Adrenal gland (tissue), 12 donors: Measurements from ENCODE around the gene CTBP1. TPM values are rescaled to one million over a fixed set of nuclear protein-coding genes. Genes with fewer than 3 reads are reported as not detected.
A peak's percentile ranks its signal among the peaks of the same experiment; 100 is the strongest.

Experiments used
- DNase-seq, 7 donors: peaks; one replicate each; pipeline ENCODE4 v3.0.0-alpha.2; 2019 to 2020
- H3K27ac ChIP-seq, 5 donors: fragments of 200-600 bp; sonication (generic) in 4 of 5; 1 replicate in 3 of 5; 2 replicates in 2 of 5; pipeline versions ENCODE4 v1.5.1 to v1.8.0; 2016 to 2020; ENCODE audit warnings: mild to moderate bottlenecking in 1 of 5
- H3K27me3 ChIP-seq: fragments of 200-600 bp; 2 replicates; pipeline ENCODE4 v1.8.0; 2021
- H3K36me3 ChIP-seq, 2 donors: fragments of 200-600 bp; replicated peaks in 1 of 2; 1 replicate in 1 of 2; 2 replicates in 1 of 2; pipeline versions ENCODE4 v1.5.1 to v1.8.0; 2018 to 2022
- H3K4me1 ChIP-seq, 2 donors: fragments of 200-600 bp; replicated peaks in 1 of 2; 1 replicate in 1 of 2; 2 replicates in 1 of 2; pipeline versions ENCODE4 v1.5.1 to v1.8.0; 2018 to 2021
- H3K4me3 ChIP-seq, 4 donors: fragments of 200-600 bp; sonication (generic) in 3 of 4; one replicate each; pipeline ENCODE4 v1.5.1; 2016 to 2018
- H3K9me3 ChIP-seq, 3 donors: fragments of 200-600 bp; sonication (generic) in 1 of 3; replicated peaks in 1 of 3; 1 replicate in 2 of 3; 2 replicates in 1 of 3; pipeline versions ENCODE4 v1.5.1 to v1.8.0; 2016 to 2021
- CTCF ChIP-seq, 6 experiments: fragments of 450-650 bp in 4 of 6; fragments of 200-600 bp in 2 of 6; sonication (generic) in 1 of 6; IDR thresholded peaks; 1 replicate in 5 of 6; 2 replicates in 1 of 6; pipeline versions ENCODE4 v1.5.1 to v1.8.0; 2016 to 2021; ENCODE audit warnings: antibody characterized with exemption in 6 of 6, mild to moderate bottlenecking in 2 of 6, moderate library complexity in 1 of 6
- POLR2A ChIP-seq, 2 donors: fragments of 450-650 bp; IDR thresholded peaks; one replicate each; pipeline ENCODE4 v1.6.1; 2017; ENCODE audit warnings: antibody characterized with exemption in 2 of 2, mild to moderate bottlenecking in 2 of 2, moderate library complexity in 1 of 2
- WGBS, 4 donors: extraction: QIAGEN DNeasy Blood & Tissue Kit in 2 of 4; methylation state at CpG; one replicate each; pipeline versions ENCODE4 v1.1.5 to v1.1.7; 2013 to 2017; 5-methylcytosine and 5-hydroxymethylcytosine counted together
- intact Hi-C, 2 donors: fragments of 100-400 bp; cut with DNase I; formaldehyde crosslinking; loops; one replicate each; pipeline versions ENCODE4 v1.14.1 to v1.15.0; 2022 to 2023
- polyA plus RNA-seq, 3 donors: library from polyadenylated mRNA; stranded (reverse); fragments of 200-250 nt in 2 of 3; fragments of 350-450 nt in 1 of 3; fragmentation: Illumina TruSeq in 1 of 3; extraction: RNeasy Lipid Tissue Mini Kit (QIAGEN cat#74804) in 1 of 3; gene quantifications; one replicate each; pipeline ENCODE4 v1.2.3, GENCODE V29; 2013 to 2014
- total RNA-seq, 9 donors: library from RNA; depleted of rRNA in 4 of 9; stranded (reverse); fragments of >200 nt in 4 of 9; fragments of 120-200 nt in 1 of 9; fragmentation: NEBNext Ultra II Directional in 1 of 9; extraction: Animal tissue kit (Norgen Biotek cat#: 25700) in 1 of 9; gene quantifications; one replicate each; pipeline versions ENCODE4 v1.1.0 to v1.2.4, GENCODE V29; 2013 to 2023
- donor health status: healthy with polysubstance abuse.
- donor health status: Bipolar disorder and iron deficiency.
- donor health status: DM: yes; HTN: yes; CAD: no.
- donor health status: DM: no; HTN: no; CAD: no.
- donor health status: DM: no; HTN: no; CAD: no.
- donor health status: DM: yes; HTN: yes; CAD: no.

Gene CTBP1
- total and polyA plus RNA-seq, 12 donors = 45.7 to 293 (median 159) TPM

DNA sequence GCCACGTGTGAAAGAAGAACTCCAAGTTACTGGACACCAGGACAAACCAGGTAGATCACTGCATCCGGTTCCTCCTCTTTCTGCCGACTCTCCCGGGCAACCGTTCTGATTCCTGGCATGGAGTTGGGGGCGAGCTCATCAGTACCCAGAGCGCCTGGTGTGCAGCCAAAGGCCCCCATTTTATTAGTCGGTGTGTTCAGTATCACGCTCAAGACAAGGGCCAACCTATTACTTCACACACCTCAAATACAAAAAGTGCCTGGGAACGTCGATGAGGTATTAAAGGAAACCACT is 2.8 kb upstream of the CTBP1 start:
- TF ChIP-seq CTCF (IDR thresholded peaks at IDR 0.05) (no peak), POLR2A (IDR thresholded peaks at IDR 0.05) (no peak)
- Histone ChIP-seq H3K27me3 (no peaks in the 10 kb centered on the region), H3K36me3 (no peaks in the 10 kb centered on the region), H3K27ac (no peak overlapping the region), H3K9me3 (no peaks in the 10 kb centered on the region), H3K4me3 (no peak overlapping the region), H3K4me1 (peaks cover 15 to 17% of the 10 kb centered on the region in 2 donors)
- DNase-seq = no peak
- intact Hi-C loops = no loop called here
- 92 to 98% (median 97%) methylated on average over 11 of the region's 11 CpGs for WGBS, 4 donors

DNA sequence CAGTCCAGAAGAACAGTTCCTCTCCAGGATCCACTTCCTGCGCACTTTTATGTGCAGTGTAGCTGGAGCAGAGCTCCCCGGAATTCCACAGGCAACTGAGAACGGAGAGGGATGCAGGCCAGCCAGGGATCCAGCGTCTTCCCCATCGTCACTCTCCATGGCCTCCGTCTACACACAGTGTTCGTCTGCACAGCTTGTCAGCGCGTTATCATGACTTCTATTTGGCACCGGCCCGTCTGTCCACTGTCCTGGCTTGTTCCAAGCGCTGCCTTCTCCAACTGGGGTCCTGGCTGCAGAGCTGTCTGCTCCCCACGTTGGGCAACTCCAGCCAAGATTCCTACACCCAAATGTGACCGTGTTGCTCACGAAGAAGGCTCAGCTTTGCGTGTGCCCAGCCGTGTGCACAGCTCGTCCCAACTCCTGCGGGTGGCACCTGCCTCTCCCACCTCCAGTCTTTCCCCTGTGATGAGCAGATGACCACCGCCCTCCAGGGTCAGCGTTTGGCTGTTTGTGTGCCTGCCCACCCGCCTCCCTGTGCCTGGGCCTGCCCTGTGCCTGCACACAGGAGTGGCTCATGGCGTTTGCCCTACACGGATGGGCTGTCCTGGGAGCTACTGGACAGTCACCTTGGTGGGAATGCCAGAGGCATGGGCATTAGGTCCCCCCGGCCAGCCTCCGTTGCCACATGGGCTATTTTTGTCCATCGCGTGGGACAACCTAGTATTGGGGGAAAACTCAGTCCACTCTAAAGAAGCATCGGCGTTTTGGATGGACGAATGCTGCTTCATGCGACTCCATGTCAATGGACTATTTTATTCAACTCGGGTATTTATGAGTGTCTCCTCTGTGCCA is 2.2 kb upstream of the CTBP1 start:
- Histone ChIP-seq H3K9me3 (no peaks in the 10 kb centered on the region), H3K27ac (peak overlapping the region in 1 of 5 donors; percentile 99), H3K27me3 (no peaks in the 10 kb centered on the region), H3K36me3 (no peaks in the 10 kb centered on the region), H3K4me3 (no peak overlapping the region), H3K4me1 (peaks cover 21 to 23% of the 10 kb centered on the region in 2 donors)
- TF ChIP-seq CTCF (IDR thresholded peaks at IDR 0.05) (no peak), POLR2A (IDR thresholded peaks at IDR 0.05) (no peak)
- intact Hi-C loops = no loop called here
- peak in 2 of 7 donors; percentile 13 to 51 for DNase-seq
- 97 to 98% (median 97%) methylated on average over 31 to 33 of the region's 33 CpGs for WGBS, 4 donors

DNA sequence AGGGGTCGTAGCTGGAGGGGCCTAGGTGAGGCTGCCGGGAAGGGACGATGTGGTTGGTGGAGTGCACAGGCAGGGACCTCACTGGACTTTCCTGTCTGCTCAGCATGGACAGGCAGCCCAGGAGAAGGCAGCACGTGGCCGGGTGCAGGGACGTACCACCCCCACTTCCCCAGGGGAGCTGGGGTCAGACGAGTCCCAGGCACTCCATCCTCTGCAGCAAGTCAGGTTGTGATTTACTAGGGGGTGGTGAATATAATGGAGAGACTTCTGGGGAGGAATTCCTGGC is 1.5 kb upstream of the CTBP1 start:
- H3K9me3 ChIP-seq = no peaks in the 10 kb centered on the region
- peak overlapping the region in 1 of 5 donors; percentile 99 for H3K27ac ChIP-seq
- peak in 1 of 7 donors; percentile 21 for DNase-seq
- intact Hi-C loops = no loop called here
- no peaks in the 10 kb centered on the region for H3K27me3 ChIP-seq
- H3K4me1 ChIP-seq = peaks cover 26 to 29% of the 10 kb centered on the region in 2 donors
- no peaks in the 10 kb centered on the region for H3K36me3 ChIP-seq
- TF ChIP-seq CTCF (IDR thresholded peaks at IDR 0.05) (no peak), POLR2A (IDR thresholded peaks at IDR 0.05) (no peak)
- no peak overlapping the region for H3K4me3 ChIP-seq
- WGBS, 4 donors = 89 to 94% (median 89%) methylated on average over 7 of the region's 7 CpGs

DNA sequence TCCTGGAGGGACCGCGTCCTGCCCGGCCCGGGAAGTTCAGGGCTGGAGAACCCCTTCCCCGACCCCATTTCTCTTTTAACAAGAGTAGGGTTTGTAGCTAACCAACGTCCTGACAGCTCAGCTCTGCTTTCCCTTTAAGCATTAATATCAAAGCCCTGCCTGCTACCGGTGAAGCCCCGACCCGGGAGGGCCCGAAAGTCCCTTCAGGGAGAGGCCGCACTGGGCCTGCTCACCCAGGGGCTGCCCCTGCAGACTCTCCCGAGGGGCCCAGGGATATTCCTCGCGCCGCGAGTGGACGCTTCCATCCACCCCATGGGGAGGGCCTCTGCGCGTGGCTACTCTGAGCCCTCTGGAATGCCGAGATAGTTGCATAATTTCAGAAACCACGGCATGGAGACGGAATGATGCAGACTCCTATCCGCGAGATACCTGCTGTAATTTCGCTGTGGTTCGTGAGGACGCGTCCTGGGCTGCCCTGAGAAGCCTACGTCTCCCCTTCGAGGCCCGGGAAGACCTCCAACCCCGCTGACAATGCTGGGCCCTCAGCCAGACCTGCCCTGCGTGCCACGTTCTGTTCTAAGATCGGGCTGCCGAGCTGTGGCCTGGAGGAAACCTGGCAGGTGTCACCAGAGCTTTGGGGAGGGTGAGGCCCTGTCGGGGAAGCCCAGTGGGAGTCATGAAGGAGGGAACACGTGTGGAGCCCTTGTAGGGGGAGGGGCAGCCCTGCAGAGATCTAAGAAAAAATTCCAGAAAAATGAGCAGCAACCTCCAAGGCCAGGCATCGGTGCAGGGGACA is 999 bp upstream of the CTBP1 start:
- H3K4me3 ChIP-seq = peak overlapping the region; percentile 19 to 83 (median 59)
- no peaks in the 10 kb centered on the region for H3K36me3 ChIP-seq
- DNase-seq = peak; percentile 24 to 61 (median 49)
- intact Hi-C loops = loop anchor here in 1 of 2 donors (5.0 kb wide), 2 partner anchors 83 to 102 kb away; no protein-coding TSS in a partner anchor
- H3K27ac ChIP-seq = peak overlapping the region; percentile 84 to 99 (median 94)
- H3K27me3 ChIP-seq = no peaks in the 10 kb centered on the region
- WGBS, 4 donors = 22 to 63% (median 38%) methylated on average over 19 to 39 of the region's 39 CpGs
- peaks cover 26 to 33% of the 10 kb centered on the region in 2 donors for H3K4me1 ChIP-seq
- no peaks in the 10 kb centered on the region for H3K9me3 ChIP-seq
- TF ChIP-seq CTCF (IDR thresholded peaks at IDR 0.05) = no peak
- peak in 1 of 2 donors; percentile 22 for TF ChIP-seq POLR2A (IDR thresholded peaks at IDR 0.05)
